Non-pigmented ciliary epithelial cell (primary cell): ENCODE results near the gene RAB4A.
"Not testable (repeated sequence)": the region's sequence is repeated elsewhere in the genome, so short reads cannot be mapped to it uniquely, and the experiment has no call there.

Source experiments
- DNase-seq: peaks from one replicate; pipeline ENCODE4 v3.0.0-alpha.2; 2010; ENCODE audit warnings: low read depth

Gene RAB4A

DNA sequence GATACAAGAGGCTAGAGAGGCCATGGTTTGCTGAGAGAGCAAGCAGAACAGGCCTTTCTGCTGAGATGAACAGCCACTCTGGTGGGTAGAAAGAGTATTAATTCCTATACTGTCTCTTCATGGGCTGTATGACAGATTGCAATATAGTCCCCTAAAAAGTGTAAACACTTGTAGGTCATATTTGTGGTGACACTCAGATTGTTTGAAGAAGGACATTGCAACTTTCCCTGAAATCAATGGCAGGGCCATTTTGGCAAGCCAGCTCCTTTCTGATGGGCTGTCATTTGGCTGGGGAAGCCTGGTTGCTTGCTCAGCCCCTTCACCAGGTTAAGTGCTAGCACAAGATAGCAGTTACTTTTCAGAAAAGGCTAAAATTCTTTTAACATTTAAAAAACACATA lies 27.5 kb downstream of the RAB4A start:
- no peak for DNase-seq

DNA sequence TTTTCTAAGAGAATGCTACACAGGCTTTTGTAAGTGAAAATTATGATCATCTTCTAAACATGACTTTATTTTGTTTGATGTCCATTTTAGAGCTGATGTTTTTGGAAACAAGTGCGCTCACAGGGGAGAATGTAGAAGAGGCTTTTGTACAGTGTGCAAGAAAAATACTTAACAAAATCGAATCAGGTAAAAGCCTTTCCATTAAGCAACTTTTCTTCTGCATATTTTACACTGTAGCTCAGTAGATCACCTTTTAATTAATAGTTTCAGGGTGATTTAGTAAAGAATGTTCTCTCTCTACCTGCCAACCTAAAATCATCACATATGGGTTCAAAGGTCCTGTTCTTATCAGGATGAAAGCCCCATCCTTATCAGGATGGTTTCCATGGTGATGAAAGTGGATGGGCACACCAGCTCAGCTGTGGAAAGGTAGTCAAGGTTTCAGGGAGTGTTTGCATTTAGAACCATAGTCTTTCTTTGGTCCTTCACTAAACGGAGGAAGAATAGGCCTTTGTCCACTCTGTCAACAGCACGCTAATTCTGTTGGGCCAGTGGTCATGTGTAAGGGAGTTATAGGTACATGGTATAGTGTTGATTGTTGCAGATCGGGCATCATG lies 28.1 kb downstream of the RAB4A start:
- DNase-seq, result no peak

DNA sequence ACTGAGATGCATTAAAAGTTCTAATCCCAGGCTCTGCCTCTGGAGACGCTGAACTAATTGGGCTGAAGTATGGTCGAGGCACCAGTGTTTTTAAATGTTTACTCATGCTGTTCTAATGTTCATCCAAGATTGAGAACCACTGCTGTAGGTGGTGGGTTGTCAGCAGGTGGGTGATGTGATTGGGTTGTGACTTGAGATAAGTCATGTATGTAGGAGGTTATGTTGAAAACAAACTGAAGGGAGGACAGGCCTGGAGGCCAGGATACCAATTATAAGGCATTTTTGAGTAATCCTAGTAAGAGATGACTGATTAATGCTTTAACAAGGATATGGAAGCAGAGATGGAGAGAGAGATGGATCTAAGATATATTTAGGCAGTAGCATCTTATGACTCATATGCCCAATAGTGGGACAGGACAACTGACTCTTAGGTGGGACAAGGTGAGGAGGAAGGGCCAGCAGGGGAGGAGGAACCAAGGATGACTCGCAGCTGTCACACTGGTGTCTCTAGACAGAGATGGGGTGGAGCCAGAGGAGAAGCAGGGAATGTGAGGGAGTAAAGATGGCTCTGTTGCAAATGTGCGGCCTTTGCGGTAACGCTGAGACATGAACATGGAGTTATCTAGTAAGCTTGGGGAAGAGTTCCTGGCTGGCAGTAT lies 29.3 kb downstream of the RAB4A start:
- DNase-seq, result no peak

DNA sequence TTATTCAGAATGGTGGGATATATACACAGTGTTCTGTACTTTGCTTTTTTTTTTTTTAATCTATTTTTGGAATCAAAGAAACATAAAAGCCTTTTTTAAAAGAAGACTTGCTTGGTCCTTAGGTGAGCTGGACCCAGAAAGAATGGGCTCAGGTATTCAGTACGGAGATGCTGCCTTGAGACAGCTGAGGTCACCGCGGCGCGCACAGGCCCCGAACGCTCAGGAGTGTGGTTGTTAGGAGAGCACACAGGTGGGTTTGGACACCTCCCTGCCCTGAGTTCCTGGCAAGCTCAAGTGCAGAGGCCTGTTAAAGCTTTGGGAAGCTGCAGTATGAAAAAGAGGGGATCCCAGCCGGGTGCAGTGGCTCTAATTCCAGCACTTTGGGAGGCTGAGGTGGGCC lies 31.8 kb downstream of the RAB4A start:
- DNase-seq, result no peak

DNA sequence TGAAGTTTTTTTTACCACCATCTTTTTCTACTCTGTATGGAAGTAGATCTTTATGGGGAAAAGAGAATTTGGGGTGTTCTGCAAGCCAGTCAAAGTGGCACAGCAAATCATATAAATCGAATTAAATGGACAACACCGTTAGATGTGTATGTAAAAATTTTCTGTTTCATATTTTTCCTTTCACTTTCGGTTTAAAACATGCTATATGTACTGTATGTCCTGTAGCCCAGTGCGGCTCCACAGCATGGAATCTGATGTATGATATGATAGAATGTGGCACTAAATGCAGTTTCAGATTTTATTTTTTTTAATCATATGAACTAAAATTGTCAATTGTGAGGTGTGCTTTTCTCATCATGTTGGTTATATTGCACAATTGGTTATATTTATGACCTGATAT lies 32.9 kb downstream of the RAB4A start:
- no peak for DNase-seq

DNA sequence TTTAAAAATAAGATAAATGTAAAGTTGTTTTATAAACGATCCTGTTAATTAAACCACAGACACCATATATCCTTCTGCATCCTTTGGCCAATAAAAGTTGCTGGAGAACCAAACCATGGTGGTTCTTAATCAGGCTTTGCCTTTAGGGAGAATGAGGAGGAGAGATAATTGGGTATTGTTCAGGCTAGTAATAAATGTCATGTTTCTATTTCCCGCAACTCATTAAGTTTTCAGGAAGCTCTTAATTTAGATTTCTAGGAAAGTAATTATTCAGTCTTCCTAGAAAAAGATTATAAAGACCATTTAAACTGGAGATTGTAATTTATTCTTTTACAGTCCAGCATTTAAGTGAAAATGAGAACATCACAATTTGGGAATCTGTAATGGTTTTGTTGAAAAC lies 34.5 kb downstream of the RAB4A start:
- DNase-seq, result no peak

DNA sequence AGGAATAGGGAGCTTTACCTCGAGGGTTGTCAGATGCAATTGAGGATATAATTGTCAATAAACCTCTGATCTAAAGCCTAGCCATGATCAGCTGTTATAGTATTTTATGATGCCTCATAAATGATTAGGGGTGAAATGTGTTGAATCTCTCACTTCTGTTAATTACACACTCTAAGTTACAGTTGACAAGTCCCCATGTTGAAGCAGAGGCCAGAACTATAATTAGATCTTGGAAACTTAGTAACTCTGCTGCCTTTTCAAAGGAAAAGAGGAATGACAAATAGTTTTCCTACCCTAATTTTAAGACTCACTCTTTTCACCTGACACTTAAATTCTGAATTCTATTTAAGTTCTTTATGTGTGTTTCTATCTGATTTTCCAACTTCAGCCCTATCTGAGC lies 38.2 kb downstream of the RAB4A start:
- DNase-seq, result no peak

DNA sequence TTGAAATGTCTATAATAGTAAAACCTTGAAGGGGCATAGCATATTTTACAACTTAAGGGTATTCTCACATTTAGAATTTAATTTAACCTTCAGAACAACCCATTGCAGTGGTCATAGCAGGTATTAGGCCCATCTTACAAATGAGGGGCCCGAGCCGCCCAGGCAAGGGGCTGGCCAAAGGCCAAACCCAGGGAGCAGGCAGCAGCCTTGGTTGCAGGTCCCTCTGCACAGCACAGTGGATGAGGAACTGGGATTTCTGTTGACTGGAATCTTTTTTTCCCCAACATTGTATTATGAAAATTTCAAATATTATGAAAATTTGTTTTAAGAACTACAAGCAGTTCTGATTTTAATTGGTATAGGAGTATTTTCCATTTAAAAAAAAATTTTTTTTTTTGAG lies 38.8 kb downstream of the RAB4A start:
- DNase-seq, result no peak

DNA sequence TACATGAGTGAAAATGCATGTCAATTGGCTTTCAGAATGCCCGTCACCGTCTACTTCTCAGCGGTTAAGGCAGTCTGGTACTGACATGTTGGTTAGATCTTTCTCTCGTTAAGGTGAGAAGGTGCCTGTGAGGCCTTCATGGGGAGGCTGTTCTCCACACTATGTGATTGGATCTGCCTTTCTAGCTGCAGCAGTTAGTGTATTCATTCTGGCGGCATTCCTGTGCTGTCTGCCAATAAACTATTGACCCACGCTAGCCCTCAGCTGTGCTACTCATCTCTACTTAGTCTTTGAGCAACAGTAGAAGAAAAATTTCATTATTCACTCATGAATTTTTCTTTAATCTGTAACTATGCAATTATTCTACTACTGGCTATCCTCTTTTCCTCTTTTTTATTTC lies 39.9 kb downstream of the RAB4A start:
- no peak for DNase-seq

DNA sequence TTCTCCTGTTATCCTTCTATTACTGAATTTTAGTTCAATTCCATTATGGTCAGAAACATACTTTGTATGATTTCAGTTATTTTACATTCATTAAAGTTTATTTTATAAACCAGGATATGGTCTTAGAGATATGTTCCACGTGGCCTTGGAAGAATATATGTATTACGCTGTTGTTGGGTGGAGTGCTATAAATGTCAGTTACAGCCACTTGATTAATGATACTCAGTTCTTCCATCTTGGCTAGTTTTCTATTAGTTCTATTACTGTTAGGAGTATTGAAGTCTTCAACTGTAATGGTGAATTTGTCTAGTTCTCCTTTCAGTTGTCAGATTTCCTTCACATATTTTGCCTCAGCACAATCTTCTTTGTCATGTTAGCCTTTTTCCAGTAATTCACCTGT lies 45.3 kb downstream of the RAB4A start:
- no peak for DNase-seq

DNA sequence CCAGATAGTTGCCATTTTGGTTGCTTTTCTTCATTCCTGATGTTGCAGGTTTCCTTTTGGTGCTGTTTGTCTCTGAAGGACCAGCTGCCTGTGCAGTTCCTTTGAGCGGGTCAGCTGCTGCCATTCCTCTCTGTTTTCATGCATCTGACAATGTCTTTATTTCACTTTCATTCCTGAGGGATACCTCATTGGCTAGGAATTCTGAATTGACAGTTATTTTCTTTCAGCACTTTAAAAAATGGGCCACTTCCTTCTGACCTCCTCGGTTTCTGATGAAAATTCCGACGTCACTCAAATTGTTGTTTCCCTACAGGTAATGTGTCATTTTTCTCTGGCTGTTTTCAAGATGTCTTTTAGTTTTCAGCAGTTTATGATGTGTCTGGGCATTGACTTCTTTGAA lies 47.1 kb downstream of the RAB4A start:
- DNase-seq, result no peak

DNA sequence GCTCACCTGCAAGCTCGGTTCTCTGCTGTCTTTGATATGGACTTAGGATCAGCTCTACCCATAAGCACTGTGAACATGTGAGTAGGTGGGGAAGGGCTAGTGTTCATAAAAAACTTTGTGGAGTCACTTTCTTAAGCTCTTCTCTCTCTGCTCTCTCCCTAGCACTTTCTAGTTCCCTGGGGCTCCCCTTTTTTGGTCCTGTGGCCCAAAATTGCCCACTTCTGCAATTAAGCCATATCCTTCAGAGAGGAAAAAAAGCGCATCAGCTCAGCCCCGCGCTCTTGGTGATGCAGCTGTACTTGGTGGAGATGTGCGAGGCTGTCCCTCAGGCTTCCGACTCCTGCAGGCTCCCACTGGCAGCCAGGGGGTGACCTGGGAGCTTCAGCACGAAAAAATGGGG lies 48.6 kb downstream of the RAB4A start:
- DNase-seq, result no peak

DNA sequence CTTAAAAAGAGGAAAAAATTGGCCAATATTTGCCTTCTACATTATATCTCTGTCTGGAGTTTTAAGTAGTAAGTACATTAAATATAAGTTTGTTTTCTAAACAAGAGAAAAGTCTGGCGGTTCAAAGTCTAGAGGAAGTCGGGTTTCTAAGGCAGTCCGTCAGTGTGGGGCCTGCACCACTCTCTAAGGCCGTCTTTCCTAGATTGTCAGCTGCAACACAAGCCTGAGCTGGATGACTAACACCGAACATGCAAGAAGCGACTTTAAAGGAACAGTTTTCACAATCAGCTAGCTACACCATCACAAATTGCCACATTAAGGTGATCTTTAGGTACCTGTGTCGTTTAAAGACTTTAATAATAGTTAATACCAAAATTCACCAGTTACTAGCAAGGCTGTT lies 52.3 kb downstream of the RAB4A start:
- DNase-seq, result no peak

DNA sequence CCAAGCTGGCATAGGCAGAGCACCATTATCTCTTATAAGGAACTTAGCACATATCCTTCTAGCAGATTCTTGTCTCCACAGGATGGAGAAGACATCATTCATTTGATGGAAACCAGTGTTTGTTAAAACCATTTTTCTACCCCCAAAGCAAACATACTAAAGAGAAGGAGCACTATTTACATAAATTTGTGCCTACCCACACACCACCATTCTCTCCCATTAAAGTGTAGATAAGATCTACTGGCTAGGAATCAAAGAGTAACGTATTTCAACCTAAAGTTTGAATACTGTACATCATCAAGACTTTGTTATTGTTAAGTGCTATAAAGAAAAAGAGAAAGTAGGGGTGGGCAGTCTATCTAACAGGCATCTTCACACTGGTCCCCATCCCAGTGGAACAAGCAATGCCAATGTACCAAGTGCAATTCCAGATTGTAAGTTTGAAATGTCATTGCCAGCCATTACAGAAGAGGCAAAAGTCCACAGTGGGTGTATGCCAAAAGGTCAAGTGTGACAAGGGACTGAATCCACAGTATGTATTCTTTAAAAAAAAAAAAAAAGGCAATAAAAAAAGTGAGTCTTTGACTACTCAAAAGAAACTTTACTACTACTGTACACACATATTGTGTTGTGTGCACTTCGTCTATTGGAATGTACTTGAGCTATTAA lies 53.1 kb downstream of the RAB4A start:
- no peak for DNase-seq

DNA sequence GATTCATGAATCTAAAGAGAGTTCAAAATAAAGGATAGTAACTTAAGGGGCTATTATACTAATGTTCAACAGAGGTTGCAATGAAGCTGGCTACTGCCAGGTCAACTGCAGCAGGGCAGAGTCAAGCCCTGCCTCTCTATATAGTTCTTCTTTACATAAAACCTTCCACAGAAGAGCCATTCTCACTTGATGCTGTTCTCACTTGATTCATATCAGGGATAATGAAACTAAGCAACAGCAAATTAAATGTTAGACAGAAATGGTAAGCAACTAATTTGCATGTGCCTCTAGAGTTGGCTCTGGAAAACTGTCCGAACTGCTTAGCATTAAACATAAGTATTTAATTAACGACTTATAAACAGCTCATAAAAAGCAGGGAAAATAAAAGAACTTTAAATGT lies 54.5 kb downstream of the RAB4A start:
- no peak for DNase-seq

DNA sequence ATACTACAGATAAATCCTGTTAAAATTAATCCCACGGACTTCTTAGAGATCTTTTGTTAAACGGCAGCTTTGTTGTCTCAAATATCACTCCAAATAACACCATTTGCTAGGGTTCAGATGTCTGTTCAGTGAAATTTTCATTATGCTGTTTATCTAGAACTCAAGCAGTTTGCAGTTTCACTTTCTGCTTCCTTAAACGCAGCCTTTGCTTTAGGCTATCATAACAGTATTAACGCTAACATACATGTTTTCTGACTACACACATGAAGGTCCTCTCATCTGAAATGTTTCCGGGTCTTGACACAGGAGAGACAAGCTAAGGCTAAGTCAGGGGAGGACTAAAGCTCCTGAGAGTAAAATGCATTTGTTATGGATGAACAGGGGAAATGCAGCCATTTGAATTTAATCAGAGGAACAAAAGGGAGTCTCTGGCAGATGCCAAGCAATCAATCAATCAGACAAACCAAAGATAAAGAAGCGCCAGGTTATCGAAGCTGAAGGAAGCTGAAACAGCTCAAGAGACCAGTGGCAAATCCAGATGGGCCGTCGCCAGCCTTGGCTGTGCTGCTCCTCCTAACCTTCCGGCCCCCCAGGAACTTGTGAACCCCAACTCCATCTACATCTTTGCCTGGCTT lies 55.1 kb downstream of the RAB4A start:
- no peak for DNase-seq

DNA sequence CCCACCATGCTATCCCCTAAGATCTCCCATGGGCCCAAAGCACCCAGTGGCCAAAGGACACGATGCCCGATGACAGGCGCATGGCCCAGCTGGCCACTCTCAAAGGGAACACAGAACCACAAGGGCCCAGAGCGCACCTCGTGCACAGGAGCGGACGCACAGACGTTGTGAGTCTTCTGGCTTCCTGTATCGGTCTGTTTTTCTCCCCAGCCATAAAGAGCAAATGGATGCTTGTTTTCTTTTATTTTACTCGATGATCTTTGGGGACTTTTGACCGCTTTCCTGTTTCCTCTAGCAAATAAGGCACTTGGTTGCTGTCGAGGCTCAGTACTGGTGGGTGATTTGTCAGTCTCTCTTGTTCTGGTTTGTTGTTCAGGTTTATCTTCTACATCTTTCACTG lies 55.7 kb downstream of the RAB4A start:
- DNase-seq, result no peak

DNA sequence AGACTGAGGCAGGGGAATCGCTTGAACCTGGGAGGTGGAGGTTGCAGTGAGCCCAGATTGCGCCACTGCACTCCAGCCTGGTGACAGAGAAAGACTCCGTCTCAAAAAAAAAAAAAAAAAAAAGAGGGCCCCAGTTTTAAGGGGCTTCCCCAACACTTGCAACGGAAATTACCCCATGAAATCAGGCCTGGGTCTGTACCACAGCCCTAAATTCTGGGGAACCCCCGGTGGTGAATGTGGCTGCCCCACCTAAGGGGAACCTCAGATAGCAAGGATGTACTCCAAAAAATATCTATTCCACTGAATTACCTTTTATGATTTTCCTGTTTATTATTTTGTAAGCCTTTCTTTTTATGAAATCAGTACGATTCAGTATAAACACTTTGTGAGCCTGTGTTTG lies 56.9 kb downstream of the RAB4A start:
- not testable (repeated sequence) for DNase-seq

DNA sequence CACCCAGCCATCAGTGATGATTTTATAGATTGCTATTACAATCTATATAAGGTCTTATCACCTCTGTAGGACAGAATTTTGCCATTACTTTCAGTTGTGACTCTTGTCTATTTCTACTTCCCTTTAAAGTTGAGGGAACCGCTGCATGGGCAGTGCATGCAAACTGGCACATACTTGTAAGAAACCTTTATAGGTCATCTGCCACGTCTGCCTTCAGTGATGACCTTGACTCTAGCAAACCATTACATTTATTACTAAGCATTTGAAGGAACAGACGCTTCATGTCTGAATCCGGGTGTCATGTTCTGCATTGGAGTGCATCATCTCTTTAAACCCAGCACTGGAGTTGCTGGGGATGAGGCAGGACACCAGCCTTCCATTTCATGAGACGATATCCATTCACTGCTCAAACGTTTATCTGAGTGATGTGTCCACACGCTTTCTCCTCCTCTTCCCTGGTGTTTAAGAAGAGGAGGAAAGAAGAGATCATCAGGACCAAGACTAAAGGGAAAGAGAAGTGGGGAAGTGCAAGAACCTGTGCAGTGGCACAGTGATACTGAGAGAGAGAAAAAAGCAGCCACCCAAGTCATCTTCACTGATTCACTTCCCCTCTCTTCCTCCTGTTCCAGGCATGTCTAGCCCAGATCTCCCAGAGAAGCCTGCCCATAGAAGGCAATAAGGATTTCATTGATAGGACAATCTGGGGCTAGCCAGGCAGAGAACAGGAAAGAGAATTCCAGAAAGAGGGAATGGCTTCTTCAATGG lies 57.9 kb downstream of the RAB4A start:
- no peak for DNase-seq

DNA sequence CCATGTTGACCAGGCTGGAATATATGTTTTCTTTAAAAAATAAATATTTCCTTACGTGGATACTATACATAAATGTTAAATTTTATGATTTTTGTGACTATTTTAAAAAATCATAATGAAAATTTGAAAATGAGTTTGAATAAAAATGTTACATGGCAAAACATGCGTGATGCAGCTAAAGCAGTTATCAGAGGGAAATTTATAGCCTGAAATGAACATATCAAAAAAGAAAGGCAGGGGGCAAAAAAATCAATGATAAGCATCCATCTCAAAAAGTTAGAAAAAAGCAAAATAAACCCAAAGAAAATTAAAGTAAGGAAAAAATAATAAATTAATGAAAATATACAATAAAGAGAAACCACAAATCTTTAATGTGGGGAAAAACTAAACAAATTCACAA lies 63.4 kb downstream of the RAB4A start:
- no peak for DNase-seq

DNA sequence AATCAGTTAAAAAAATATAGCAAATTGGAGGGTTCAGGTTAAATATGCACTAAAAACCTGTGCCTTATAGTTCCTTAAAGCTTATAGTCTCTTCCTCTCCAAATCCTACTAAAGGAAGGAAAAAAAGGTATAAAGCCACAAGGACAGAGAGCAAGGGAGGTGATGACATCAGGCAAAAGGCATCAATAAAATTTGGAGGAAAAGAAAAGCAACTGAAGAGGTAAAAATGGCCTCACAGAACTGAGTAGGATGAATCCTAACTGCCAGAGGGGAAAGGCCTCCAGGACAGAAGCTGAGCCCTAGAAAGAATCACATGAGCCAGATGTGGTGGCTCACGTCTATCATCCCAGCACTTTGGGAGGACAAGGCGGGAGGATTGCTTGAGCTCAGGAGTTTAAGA lies 63.8 kb downstream of the RAB4A start:
- DNase-seq, result no peak

DNA sequence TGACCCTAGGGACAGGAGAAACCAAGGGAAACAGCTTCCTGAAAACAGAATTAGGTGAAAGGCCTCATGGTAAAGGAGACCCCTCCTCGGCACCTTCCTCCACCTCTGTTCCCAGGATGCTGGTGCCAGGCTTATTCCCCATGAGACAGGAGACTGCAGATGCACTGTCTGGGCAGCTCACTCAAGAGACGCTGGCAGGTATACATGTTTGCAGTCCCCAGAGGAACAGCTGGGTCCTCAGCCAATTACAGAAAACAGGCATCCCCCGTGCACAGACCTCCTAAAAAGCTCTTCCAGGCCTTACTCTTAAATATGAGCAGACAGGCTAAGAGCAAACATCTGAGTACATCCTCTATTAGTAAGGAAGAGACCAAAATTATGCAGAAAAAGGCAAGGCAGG lies 65.4 kb downstream of the RAB4A start:
- DNase-seq, result no peak

DNA sequence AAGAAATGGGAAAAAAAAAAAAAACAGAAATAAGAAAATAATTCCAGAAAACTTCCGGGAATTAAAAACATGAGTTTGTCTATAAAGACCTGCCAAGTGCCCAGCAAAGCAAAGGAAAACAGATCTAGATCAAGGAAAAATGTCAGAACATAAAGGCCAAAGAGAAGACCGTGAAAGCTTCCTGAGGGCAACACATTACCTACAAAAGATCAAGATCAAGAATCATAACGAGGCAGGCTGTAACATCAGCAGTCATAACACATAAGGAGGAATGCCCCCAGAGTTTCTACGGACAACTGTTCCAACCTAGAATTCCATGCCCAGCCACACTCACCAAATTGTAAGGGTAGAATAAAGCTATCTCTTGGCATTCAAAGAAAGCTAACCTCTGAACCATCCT lies 68.2 kb downstream of the RAB4A start:
- no peak for DNase-seq
